Esophagus squamous epithelium (tissue), 4 donors: ENCODE results near the gene PXK.

Source experiments
- POLR2A ChIP-seq, 4 donors: fragments of 450-650 bp; IDR thresholded peaks; one replicate each; pipeline ENCODE4 v1.6.1; 2017; ENCODE audit warnings: antibody characterized with exemption in 4 of 4, mild to moderate bottlenecking in 4 of 4, moderate library complexity in 3 of 4
- TF ChIP-seq, protein P1 (sequence below), 6 experiments: fragments of 450-650 bp in 4 of 6; fragments of 200-600 bp in 2 of 6; sonication (generic) in 2 of 6; IDR thresholded peaks; one replicate each; pipeline ENCODE4 v1.5.1; 2016 to 2019; ENCODE audit warnings: antibody characterized with exemption in 6 of 6, mild to moderate bottlenecking in 4 of 6, moderate library complexity in 4 of 6

DNA sequence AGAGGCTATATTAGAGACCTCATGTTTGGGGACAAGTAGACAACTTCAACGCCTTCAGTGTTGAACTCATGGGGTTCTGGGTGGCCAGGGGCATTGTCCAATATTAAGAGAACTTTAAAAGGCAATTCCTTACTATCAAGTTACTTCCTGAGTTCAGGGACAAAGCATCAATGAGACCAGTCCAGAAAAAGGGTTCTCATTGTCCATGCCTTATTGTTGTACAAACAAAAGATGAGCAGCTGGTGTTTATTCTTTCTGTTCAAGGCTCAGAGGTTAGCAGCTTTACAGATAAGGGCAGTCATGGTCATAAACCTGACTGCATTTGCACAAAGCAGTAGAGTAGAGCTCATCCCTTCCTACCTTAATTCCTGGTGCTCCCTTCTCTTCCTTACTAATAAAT lies 119.5 kb downstream of the PXK start:
- TF ChIP-seq, protein P1, sequence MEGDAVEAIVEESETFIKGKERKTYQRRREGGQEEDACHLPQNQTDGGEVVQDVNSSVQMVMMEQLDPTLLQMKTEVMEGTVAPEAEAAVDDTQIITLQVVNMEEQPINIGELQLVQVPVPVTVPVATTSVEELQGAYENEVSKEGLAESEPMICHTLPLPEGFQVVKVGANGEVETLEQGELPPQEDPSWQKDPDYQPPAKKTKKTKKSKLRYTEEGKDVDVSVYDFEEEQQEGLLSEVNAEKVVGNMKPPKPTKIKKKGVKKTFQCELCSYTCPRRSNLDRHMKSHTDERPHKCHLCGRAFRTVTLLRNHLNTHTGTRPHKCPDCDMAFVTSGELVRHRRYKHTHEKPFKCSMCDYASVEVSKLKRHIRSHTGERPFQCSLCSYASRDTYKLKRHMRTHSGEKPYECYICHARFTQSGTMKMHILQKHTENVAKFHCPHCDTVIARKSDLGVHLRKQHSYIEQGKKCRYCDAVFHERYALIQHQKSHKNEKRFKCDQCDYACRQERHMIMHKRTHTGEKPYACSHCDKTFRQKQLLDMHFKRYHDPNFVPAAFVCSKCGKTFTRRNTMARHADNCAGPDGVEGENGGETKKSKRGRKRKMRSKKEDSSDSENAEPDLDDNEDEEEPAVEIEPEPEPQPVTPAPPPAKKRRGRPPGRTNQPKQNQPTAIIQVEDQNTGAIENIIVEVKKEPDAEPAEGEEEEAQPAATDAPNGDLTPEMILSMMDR (IDR thresholded peaks at IDR 0.05) = no peak
- TF ChIP-seq POLR2A (IDR thresholded peaks at IDR 0.05) = no peak
